Measurements from ENCODE around the gene HLA-DQA1.
"Not testable (repeated sequence)": the region's sequence is repeated elsewhere in the genome, so short reads cannot be mapped to it uniquely, and the experiment has no call there.

Gene HLA-DQA1

DNA sequence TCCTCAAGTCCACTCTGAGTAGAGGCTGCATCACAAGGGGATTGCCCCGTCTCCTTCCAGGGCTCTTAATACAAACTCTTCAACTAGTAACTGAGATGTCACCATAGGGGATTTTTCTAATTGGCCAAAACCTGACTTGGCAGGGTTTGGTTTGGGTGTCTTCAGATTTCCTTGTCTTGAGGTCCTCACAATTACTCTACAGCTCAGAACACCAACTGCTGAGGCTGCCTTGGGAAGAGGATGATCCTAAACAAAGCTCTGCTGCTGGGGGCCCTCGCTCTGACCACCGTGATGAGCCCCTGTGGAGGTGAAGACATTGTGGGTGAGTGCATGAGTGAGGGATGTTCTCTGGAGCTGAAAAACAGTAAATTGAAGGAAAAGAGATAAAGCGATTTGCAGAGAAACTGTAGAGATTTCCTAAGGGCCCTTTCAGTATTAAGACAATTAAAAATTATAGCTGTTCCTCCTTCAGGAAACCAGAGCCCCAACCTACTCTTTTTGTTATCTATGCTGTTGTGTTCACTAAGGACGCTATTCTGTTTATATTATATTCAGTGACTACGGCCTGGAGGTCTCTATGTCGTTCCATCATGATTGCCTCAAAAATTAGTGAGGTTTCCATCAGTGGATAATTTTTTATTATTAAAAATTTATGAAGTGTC, at the start of gene HLA-DQA1:
Gene HLA-DQA1 (plus strand): TSS at position 188 of the 662 bp plus-strand sequence. CDS start 53 bp downstream, at position 241.
- DNase-seq, result no peak

DNA sequence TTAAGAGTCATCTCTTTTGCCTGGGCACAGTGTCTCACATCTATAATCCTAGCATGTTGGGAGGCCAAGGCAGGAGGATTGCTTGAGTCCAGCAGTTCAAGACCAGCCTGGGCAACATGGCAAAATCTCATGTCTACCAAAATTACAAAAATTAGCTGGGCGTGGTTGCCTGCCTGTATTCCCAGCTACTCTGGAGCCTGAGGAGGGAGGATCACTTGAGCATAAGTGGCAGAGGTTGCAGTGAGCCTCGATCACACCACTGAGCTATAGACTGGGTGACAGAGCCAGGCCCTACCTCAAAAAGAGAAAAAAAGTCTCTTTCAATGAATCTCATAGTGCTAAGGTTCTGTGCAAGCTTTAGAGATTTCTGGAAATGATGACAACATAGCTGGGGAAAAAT, 49.0 kb upstream of the HLA-DQA1 start:
- no peak for DNase-seq

DNA sequence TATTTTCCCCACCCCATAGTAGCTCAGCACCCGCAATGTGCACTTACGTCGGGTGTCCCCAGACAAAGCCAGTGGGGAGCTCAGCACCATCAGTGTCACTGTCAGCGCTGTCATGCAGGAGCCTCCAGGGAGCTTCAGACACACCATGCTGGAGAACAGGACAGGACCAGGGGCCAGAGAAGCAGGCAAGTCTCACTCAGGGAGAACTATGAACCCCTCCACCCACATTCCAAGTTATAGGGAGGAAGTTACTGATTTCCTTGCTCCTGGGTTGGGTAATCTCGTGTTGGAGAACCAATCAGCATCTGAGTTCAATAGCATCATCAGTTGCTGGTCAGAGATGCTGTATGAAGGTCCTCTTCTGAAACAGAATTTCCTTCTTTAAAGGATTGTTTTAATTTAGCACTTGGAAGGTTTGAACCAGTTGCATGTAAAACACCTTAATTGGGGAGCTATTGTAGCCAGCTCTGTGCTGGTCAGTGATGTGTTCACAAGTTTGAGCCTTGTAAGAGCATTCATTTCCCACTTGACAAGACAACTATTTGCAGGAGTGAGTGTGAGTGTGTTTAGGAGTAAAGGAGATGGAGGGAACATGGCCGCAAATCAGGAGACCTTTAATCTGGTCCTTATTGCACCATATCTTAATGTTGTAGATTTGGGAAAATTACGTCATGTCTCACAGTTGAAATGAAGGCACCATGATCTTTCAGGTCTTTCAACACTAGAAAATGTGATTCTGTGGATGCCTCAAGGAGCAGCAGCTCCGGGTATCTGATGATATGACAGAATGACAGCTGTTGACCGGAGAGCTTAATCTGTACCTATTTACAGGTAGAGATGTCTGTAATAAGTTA, 47.4 kb upstream of the HLA-DQA1 start, which contains the start of gene HLA-DRB1:
Gene HLA-DRB1 (minus strand): TSS at position 253 of the 854 bp plus-strand sequence. CDS start 106 bp downstream, at position 147.
- DNase-seq, result no peak

DNA sequence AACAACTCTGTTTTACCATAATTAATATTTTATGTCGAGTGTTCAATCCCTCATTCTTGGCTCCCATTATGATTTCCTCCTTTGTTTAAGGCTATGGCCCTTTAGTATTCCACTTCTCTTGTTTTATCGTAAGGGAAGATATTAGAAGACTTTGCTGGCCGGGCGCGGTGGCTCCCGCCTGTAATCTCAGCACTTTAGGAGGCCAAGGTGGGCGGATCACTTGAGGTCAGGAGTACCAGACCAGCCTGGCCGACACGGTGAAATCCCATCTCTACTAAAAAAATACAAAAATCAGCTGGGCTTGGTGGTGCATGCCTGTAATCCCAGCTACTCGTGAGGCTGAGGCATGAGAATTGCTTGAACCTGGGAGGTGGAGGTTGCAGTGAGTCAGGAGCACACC, 46.5 kb upstream of the HLA-DQA1 start:
- DNase-seq, result not testable (repeated sequence)

DNA sequence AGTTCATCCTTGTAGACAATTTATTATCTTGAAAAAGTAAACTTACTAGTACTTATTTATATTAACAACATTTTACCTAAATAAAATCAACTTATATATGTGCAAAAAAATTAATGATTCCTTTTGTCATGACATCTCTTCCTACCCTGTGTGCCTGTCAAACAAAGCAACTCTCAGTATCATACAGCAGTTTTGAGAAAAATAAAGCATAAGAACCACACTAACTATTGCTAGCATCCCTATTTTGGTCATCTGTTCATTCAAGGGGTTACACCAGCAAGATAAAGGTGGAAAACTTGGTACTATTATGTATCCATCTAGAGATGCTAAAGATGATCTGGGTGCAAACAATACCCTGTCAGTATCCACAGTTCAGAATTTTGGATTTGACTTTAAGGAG, 40.2 kb upstream of the HLA-DQA1 start:
- no peak for DNase-seq

DNA sequence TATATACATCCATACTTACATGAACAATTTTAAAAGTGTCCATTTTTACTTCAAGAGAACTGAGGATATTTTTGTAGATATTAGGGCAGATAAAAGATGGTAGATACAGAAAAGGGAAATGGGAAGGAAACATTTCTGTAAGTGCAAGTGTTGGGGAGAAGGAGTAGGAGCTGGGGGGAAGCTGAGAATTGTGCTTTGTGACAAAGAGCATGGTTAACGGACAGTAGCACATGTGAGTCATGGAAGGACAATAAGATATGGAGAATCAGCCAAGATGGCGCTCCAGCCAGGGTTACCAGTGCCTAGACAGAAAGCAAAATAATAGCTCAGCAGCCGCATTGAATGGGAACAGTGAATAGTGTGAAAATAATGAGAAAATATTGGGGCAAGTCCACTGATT, 34.8 kb upstream of the HLA-DQA1 start:
- no peak for DNase-seq

DNA sequence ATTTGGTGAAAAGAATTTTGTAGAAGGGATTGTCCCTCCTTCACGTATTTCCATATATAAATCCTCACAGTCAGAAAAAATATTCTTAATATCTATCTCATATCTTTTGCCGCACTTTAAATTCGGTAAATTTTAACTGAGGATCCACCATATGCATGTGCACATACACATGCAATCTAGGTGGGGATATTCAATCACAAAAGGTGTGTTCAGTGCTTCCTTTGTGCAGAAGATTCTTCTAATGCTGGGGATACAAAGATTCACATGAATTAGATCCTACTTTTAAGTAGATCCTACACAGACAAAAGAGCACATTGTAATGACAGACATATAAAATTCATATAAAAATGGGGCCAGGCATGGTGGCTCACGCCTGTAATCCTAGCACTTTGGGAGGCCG, 34.0 kb upstream of the HLA-DQA1 start:
- DNase-seq, result no peak

DNA sequence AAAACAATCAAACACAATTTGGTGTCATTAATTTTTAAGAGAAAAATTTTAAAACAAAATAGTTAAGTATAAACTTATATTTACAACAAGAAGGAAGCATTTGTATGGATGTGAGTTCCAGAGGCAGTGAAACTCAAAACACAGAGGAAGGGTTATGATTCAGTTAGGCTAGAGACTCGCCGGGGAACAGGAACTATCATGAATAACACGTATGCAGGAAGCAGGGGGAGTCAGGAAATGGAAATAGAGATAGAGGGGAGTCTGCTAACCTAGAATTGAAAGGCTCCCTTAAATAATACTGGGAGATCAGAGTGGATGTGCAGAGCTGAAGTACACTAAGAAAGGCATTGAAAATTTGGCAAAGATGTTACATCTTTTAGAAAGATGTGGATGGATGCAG, 33.3 kb upstream of the HLA-DQA1 start:
- DNase-seq, result no peak

DNA sequence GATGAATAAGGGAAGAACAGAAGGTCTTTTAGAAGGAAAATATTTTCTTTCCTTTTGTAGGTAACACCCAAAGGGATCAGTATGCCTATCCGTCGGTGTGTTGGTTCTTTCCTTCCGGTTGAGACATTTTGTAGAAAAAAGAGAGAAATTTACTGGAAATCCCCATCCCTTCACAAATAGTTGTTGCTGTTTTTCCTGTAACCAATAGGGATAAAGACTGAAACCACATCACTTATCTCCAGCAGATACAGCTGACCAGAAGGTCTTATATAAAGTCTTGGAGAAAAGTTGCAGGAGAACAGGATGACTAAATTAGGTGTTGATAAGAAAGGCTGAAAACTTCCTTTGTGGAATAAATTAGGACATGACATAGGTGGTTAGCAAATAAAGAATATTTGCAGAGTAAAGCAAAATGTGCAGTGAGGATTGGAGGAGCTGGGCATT, 32.8 kb upstream of the HLA-DQA1 start:
- no peak for DNase-seq

DNA sequence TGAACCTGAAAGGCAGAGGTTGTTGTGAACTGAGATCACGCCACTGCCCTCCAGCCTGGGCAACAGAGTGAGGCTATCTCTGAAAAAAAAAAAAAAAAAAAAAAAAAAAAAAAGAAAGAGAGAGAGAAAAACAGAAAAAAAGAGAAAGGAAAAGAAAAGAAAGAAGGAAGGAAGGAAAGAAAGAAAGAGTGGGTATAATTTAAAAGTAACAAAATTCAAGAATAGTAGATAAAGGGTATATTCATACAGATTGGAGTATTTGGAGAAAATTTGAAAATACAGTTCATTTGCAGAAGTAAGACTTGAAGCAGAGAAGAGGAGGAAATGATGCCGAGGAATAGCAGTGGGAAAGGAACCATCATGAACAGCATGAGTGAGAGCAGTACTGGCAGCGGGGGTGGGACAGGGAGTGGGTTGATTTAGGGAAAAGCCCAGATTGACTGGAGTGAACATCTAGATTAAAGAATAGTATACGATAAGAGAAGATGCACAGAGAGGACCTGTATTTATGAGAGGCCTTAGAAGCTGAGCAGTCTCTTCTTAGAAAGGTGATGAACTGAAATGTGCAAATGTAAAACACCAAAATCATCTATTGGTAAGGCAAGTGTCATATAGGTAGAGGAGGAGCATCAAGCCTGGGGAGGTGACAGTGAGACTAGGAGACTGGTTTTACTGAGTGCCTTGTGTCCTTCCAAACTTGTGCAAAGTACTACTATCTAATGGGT, 29.8 kb upstream of the HLA-DQA1 start:
- no peak for DNase-seq

DNA sequence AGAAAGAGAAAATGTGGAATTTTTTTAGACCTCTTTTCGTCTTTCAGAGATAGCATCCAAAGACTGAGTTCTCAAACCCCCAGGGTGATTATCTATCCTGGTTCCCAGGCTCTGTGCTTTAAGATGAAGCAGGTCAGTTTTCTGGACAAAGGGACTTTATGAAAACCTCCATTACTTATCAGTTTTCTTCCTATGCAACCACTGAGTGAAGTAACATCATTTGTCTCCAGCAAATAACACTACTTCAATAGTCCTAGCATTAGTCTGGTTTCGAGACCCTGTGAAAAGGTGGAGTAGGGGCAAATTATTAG, 29.3 kb upstream of the HLA-DQA1 start:
- no peak for DNase-seq

DNA sequence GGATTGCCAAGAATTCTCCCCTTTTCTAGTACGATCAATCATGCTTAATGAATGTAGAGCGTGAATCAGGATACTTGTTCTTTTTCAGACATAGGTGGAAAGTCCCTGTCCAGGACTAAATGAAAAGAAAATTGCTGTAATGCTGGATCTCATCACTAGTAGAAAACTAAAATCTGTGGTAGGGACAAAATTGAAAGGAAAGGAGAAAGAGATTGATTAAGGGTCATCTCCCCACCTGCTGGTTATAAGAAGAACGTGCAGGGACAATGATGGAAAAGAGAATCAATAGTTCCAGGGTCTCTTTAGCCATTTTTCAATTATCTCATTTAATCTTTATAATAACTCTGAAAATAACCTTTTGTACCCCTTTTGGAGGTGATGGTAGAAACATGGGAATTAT, 28.8 kb upstream of the HLA-DQA1 start:
- no peak for DNase-seq

DNA sequence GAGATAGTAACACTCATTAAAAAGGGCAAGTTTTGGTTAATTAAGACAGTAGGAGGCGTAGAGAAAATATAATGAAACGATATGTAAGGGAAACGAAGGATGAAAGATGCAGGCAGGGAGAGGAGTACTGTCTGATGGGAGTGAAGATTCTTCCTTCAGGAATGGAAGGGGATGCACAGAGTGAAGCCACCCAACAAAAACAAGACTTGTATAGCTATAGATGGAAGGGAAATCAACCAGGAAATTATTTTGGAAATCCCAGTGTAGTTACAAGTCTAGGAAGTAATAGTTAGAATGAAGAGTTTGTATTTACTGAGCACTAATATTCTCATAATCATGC, 27.8 kb upstream of the HLA-DQA1 start:
- no peak for DNase-seq

DNA sequence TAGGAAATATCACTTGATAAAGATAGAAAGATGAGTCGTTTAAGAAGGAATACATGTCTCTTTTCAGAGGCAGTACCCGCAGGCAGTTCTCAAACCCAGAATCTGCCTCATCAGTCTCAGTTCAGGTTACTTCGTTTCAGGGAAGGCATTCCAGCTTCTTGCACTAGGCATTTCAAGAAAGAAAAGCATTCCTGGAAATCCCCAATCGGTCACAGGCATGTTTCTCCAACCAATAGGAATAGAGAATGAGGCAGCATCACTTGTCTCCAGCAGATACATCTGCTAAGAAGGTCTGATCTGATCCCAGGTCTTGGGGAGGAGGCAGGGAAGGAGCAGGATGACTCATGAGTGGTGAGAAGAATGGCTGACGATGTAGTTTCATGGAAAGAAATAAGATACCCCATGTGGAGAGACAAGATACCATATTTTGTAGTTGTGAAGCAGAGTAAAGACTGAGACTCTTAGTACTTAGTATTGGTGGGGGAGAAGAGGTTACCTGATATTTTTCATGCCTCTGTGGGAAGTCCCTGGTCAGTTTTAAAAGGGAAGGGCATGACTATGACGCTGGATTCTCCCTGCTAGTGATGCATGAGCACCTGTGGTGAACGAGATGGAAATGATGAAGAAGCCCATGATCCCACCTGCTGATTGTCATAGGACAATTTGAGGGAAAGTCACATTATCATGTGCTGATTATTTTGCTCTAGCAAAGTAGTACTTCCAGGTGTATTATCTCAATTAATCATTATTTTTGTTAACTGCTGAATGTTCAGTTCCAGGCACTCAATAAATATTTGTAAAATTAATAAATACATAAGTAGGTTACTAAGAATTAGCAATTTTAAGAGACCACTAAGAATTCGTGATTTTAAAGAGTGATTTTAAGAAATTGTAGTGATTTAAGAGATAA, 27.2 kb upstream of the HLA-DQA1 start:
- no peak for DNase-seq

DNA sequence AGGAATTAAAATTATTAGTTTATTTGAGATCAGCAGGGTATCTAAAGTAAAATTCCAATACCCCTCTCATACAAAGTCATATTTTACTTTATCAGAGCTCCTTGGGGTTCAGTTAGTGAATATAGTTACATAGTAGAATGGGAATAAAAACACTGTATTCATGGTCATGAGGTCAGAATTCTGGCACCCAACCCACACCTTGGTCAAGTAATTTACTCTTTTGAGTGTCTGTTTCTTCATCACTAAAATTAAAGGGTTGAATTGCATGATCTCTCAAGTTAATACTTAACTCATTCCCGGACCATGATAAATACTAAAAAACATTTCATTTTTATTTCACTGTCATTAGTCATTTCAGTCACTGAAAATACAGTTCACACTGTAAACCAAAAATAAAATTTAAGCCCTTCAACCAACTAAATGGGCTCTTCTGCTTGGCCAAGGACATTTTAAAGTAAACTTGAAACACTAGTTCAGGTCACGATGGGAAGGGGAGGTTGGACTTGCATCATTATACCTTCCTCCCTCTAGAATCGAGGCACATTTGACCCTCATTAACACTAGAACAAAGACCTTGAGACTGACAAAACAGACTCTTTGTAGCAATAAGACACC, 26.4 kb upstream of the HLA-DQA1 start:
- DNase-seq, result no peak

DNA sequence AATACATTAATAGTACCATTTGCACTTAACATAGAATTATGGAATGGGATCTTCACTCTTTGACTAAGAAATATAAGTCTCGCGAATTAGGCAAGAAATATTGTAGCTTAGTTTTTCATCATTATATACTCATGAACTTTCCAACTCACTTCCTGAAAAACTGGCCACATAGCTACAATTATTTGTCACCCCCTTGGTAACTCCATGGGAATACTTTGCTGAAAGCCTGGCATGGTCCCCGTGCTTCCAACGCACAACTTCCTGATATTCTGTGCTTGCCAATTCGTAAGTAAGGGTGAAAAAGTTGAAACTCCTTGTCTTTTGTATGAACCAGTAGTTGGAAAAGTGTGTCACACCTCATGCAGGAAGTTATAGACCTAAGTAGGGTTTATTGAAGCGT, 23.7 kb upstream of the HLA-DQA1 start:
- no peak for DNase-seq

DNA sequence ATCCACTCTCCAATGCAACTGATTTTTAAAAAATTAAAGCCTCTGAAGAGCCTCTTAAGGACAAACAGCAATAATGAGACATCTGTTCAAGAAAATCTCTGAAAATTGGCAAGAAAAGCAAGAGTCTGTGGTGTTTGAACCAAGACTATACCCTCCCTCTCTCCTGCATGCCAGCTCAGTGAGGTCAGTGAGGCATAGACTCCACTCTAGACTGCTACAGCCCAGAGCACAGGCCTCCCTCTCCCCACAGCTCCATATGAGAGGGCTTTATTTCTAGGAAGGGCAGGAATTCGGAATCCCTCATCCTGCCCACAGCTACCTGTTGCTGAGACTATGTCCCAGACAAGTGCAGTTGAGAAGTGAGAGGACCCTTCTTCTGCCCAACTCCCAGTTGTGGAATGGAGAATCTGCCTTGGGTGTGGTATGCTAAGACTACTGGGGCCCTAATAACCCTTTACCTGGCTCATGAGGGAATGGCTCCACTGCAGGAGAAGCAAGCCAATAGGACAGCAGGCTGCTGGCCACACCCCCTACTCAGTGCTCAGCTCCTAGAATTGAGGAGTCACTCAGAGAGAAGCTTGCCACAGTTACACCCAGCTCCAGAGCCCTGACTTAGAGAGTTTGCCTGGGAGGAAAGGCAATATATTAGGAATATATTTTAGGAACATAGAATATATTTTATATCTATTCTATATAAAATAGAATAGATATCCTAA, 22.7 kb upstream of the HLA-DQA1 start:
- DNase-seq, result no peak

DNA sequence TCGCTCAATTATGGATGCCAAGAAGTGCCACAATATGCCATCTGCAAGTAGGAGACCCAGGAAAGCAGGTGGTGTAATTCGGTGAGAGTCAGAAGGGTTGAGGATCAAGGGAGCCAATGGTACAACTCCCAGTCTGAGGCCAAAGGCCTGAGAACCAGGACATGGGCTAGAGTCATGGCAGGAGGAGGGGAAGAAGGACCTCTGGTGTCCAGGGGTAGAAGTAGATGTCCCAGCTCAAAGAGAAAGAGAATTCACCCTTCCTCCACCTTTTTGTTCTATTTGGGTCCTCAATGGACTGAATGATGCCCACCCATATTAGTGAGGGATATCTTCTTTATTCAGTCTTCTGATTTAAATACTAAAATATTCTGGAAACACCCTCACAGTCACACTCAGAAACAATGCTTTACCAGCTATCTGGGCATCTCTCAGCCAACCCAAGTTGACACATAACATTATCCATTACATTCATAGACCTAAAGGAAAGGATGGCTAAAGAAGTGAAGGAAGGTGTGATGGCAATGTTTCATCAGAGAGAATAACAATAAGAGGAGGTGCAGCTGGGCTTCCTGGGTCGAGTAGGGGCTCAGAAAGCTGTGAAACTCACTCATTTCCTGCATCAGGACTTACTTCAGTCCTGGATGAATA, 21.2 kb upstream of the HLA-DQA1 start:
- no peak for DNase-seq

DNA sequence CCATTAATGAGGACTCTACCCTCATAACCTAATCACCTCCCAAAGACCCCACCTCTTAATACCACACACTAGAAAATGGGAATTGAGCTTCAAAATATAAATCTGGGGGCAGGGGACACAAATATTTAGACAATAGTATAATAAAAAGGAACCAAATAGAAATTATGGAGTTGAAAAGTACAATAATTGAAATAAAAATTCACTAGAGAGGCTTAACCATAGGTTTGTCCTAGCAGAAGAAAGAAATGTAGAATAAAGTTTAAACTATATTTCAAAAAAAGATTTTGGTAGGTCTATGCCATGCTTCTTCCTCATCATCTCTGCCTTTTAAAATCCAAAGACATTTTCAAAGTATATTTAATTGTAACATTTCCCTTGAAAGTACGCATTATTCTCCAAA, 19.5 kb upstream of the HLA-DQA1 start:
- DNase-seq, result no peak

DNA sequence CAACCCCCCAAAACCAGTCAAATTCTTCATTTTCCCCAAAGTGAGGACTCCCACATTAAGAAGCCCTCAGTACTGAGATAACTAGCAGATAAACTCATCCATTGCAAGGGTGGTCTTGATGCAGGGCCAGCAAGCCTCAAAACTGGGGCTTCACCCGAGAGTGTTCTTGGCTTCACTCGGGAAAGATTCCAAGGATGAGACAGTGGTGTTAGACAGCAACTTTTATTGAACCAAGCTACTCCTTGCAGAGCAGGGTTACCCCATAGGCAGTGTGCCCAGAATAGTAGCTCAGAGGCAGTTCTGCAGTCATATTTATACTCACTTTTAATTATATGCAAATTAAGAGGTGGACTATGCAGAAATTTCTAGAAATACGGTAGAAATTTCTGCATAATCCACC, 15.8 kb upstream of the HLA-DQA1 start:
- DNase-seq, result no peak

Data from NCI-H748 treated with DMSO at 0.1 percent for 48 hours (cell line).